Jurkat, Clone E6-1 (cell line): ENCODE measurements around the gene NTRK3.

ENCODE experiments used
- DNase-seq: peaks from one replicate; pipeline ENCODE4 v3.0.0-alpha.2; 2011; ENCODE audit warnings: low read depth, low spot score
- H3K4me3 ChIP-seq: 2 replicates; pipeline ENCODE4 v1.5.1; 2011; ENCODE audit warnings: mild to moderate bottlenecking, low read length, control low read depth, moderate library complexity

Gene NTRK3

DNA sequence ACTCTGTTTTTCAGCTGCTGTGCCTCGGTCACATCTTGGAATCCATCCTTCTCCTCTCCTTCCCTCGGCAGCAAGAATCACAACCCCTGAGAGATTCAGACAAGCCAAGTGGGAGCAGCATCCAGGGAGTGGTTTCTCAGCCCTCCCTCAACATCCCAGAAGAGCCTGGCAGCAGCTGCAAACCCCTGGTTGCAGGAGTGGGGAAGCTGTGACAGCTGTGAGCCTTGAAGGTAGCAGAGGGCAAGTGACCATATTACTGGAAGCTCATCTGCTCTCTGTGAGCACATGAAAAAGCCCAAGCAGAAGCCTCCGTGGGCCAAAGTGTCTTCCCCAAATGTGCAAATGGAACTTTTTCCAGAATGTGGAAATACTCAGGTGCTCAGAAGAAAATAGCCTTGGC, 312.9 kb downstream of the NTRK3 start:
- no peak for DNase-seq
- no peak overlapping the region for H3K4me3 ChIP-seq

DNA sequence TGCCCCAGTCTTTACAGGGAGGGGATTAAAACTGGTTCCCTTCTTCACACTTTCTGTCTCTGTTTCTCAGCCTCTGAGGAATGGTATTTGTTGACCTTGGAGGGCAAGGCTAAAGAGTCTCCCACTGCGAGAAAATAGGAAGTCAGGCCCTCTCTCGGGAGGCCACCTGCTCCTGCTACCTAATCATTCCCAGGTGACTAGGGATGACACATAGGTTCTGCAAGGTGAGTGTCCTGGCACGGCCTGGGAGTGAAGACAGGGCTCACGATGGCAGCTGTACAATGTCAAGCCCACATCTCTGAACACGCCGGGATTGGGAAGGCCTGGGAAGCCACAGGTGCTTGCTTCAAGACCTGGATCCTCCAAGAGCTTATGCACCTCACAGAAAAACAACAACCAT, 314.2 kb downstream of the NTRK3 start:
- H3K4me3 ChIP-seq = no peak overlapping the region
- no peak for DNase-seq

DNA sequence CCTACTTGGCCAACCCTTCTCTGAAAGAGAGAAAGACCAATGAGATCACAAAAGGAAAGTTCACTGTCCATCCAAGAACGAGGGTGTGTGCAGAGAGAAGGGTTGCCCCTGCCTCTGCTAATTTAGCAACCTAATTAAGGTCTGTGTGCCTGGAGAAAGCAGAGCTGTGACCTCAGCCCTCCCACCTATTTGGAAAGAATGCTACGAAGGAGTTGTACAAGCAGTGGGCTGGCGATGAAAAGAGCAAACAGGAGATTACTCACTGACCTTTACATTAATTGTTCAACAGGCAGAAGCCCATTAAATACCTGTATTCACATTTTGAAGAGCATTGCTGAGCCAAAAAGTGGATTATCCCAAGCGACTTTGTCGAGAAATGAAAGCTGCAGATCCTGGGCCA, 314.9 kb downstream of the NTRK3 start:
- no peak for DNase-seq
- H3K4me3 ChIP-seq = no peak overlapping the region

GRCh38 chr15:87940768-87941167, 315.8 kb downstream of the NTRK3 start:
- DNase-seq = peak; percentile 73
- H3K4me3 ChIP-seq = peak overlapping the region; percentile 28

DNA sequence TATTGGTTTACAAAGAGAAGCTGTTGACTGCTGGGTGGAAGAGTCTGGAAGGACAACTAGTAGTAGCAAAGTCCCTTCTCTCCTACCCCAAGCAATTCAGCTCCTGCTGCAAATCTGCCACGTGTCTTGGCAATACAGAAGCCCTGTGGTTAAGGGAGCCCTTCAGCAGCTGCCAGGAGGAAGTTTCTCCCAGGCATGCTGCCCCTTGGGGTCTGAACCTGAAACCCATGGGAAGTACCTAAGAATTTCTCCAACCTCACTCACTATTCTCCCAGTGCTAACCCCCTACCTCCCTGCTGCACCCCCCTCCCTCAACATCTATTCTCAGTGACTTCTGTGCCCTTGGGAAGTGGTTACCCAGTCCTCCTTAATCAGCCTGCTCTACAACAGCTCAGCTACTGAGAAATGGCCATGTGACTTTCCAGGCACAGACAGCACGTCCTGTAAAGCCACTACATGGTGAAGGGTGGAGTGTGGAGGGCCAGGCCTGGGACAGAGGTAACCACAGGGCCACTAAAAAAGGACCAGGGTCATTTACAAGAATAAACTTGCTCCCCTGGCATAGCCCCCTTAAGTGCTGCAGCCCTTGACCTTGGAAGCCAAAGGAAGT, 316.6 kb downstream of the NTRK3 start:
- DNase-seq = peak; percentile 56
- peak overlapping the region; percentile 28 for H3K4me3 ChIP-seq

- no peak for DNase-seq
- no peak overlapping the region for H3K4me3 ChIP-seq
Measured at GRCh38 chr15:87938031-87938430, 318.5 kb downstream of the NTRK3 start.

- DNase-seq = no peak
- no peak overlapping the region for H3K4me3 ChIP-seq
Measured at GRCh38 chr15:87935583-87935982, 321.0 kb downstream of the NTRK3 start.

- DNase-seq = no peak
- H3K4me3 ChIP-seq = no peak overlapping the region
Measured at GRCh38 chr15:87931584-87931983, 325.0 kb downstream of the NTRK3 start.

DNA sequence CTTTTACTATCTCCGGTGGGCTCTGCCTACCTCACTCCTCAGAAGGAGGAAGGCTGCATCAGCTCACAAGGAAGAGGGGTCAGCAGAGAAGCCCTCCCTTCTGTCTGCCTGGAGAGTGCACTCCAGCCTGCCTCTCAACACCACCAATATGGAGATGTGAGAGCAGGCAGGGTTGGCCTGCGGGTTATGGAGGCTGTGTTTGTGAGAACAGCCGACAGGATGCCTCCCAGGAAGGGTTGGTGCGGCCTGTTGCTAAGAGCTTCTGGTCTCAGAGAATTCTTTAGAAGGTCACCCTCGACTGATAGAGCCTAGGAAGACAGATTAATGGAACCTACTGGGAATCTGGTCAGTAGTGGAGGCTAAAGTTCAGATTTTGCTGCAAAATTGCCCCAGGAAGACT, 326.1 kb downstream of the NTRK3 start:
- no peak overlapping the region for H3K4me3 ChIP-seq
- DNase-seq = no peak

GRCh38 chr15:87929841-87930240, 326.7 kb downstream of the NTRK3 start:
- H3K4me3 ChIP-seq = no peak overlapping the region
- no peak for DNase-seq

GRCh38 chr15:87924433-87924832, 332.1 kb downstream of the NTRK3 start:
- H3K4me3 ChIP-seq = no peak overlapping the region

GRCh38 chr15:87919064-87919463, 337.5 kb downstream of the NTRK3 start:
- H3K4me3 ChIP-seq = no peak overlapping the region
- DNase-seq = no peak

More at GRCh38 chr15:87924433-87924832, 332.1 kb downstream of the NTRK3 start:
- no peak for DNase-seq

GRCh38 chr15:87917480-87917879, 339.1 kb downstream of the NTRK3 start:
- no peak for DNase-seq
- no peak overlapping the region for H3K4me3 ChIP-seq

- no peak overlapping the region for H3K4me3 ChIP-seq
- DNase-seq = no peak
Measured at GRCh38 chr15:87916208-87916607, 340.3 kb downstream of the NTRK3 start.

GRCh38 chr15:87910301-87910700, 346.2 kb downstream of the NTRK3 start:
- no peak for DNase-seq
- H3K4me3 ChIP-seq = no peak overlapping the region

GRCh38 chr15:87907676-87908446, 348.7 kb downstream of the NTRK3 start:
- DNase-seq = no peak
- no peak overlapping the region for H3K4me3 ChIP-seq

- DNase-seq = no peak
- H3K4me3 ChIP-seq = no peak overlapping the region
Measured at GRCh38 chr15:87906444-87906843, 350.1 kb downstream of the NTRK3 start.

GRCh38 chr15:87902772-87903426, 353.6 kb downstream of the NTRK3 start:
- DNase-seq = no peak
- no peak overlapping the region for H3K4me3 ChIP-seq

DNA sequence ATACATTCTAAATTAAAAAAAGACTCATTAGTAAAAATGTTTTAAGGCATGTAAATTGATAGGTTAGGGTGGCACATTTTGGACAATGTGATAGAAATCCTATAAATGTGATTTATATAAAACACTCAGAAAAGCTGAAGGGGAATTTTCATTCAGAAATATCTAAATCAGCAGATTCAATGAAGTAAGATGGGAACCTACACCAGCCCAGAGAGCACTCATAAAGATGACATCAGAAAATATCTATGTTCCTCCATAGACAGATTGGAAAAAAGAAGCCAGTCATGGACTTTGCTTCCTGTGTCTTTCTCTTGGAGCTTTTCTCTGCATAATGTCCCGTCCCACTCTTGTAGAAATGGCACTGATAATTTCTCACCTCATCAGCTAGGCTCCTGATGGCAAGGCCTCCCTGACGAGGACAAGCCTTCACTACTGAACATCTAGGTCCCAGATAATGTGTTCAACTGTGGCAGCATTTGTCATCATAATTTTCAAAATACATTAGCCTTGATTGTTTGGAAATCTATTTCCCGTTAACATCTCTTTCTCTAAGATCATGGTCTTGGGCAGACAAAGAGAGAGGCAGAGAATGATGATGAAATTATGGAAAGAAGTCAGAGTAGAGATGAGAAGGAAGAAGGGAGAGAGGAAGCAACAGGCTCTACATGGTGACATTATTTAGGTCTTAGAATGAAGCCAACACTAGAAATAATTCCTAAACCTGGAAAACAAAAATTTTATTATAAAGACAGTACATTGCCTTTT, 354.4 kb downstream of the NTRK3 start:
- no peak for DNase-seq
- H3K4me3 ChIP-seq = no peak overlapping the region

GRCh38 chr15:87901008-87901407, 355.5 kb downstream of the NTRK3 start:
- no peak for DNase-seq
- no peak overlapping the region for H3K4me3 ChIP-seq
